ENCODE data around the gene TNRC6C.

The TNRC6C gene

GRCh38 chr17:78013683-78014467 lies 55.4 kb downstream of the TNRC6C start:
- TF ChIP-seq CTCF (IDR thresholded peaks at IDR 0.05; ENCODE audit: unreplicated experiment in 3 of 3) = peak; percentile 78 to 84 (median 83)
- Mint-ChIP-seq H3K36me3 (ENCODE audit: low read depth) (no peaks in the 10 kb centered on the region), H3K4me1 (peaks cover 7% of the 10 kb centered on the region), H3K9me3 (no peaks in the 10 kb centered on the region), H3K4me3 (no peak overlapping the region), H3K27ac (no peak overlapping the region), H3K27me3 (ENCODE audit: low read depth) (no peaks in the 10 kb centered on the region)

GRCh38 chr17:78014646-78015045 lies 56.1 kb downstream of the TNRC6C start:
- no peak for TF ChIP-seq CTCF (IDR thresholded peaks at IDR 0.05; ENCODE audit: unreplicated experiment in 3 of 3)
- Mint-ChIP-seq H3K36me3 (ENCODE audit: low read depth) (no peaks in the 10 kb centered on the region), H3K27me3 (ENCODE audit: low read depth) (no peaks in the 10 kb centered on the region), H3K27ac (no peak overlapping the region), H3K9me3 (no peaks in the 10 kb centered on the region), H3K4me1 (peaks cover 11% of the 10 kb centered on the region), H3K4me3 (no peak overlapping the region)

- H3K9me3 Mint-ChIP-seq = no peaks in the 10 kb centered on the region
- no peaks in the 10 kb centered on the region for H3K27me3 Mint-ChIP-seq (ENCODE audit: low read depth)
- no peaks in the 10 kb centered on the region for H3K36me3 Mint-ChIP-seq (ENCODE audit: low read depth)
- H3K27ac Mint-ChIP-seq = no peak overlapping the region
- H3K4me1 Mint-ChIP-seq = peaks cover 18% of the 10 kb centered on the region
- TF ChIP-seq CTCF (IDR thresholded peaks at IDR 0.05; ENCODE audit: unreplicated experiment in 3 of 3) = no peak
- no peak overlapping the region for H3K4me3 Mint-ChIP-seq
Observed at GRCh38 chr17:78016852-78017251, 58.3 kb downstream of the TNRC6C start.

- TF ChIP-seq CTCF (IDR thresholded peaks at IDR 0.05; ENCODE audit: unreplicated experiment in 3 of 3) = peak; percentile 57 to 72 (median 57)
- Mint-ChIP-seq H3K4me3 (no peak overlapping the region), H3K27me3 (ENCODE audit: low read depth) (no peaks in the 10 kb centered on the region), H3K36me3 (ENCODE audit: low read depth) (peaks cover under 1% of the 10 kb centered on the region), H3K27ac (no peak overlapping the region), H3K4me1 (peaks cover 14% of the 10 kb centered on the region), H3K9me3 (no peaks in the 10 kb centered on the region)
Observed at GRCh38 chr17:78019367-78019975, 61.0 kb downstream of the TNRC6C start.

GRCh38 chr17:78019976-78020716 lies 61.6 kb downstream of the TNRC6C start:
- Mint-ChIP-seq H3K4me3 (no peak overlapping the region), H3K36me3 (ENCODE audit: low read depth) (peaks cover 5% of the 10 kb centered on the region), H3K4me1 (peaks cover 14% of the 10 kb centered on the region), H3K27me3 (ENCODE audit: low read depth) (no peaks in the 10 kb centered on the region), H3K9me3 (no peaks in the 10 kb centered on the region), H3K27ac (no peak overlapping the region)
- TF ChIP-seq CTCF (IDR thresholded peaks at IDR 0.05; ENCODE audit: unreplicated experiment in 3 of 3) = no peak

All from nephron (organoid).